ENCODE data around the gene RPS6KC1.
"Not testable (repeated sequence)": the region's sequence is repeated elsewhere in the genome, so short reads cannot be mapped to it uniquely, and the experiment has no call there.

Gene RPS6KC1

DNA sequence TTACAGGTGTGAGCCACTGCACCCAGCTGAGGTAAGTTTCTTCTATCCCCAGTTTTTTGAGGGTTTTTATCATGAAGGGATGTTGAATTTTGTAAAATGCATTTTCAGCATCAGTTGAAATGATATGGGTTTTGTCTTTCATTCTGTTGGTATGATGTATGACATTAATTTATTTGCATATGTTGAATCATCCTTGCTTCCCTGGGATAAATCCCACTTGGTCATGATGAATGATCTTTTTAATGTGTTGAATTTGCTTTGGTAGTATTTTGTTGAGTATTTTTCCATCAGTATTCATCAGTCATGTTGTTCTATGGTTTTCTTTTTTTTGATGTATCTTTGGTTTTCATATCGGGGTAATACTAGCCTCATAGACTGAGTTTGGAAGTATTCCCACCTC is 141.0 kb downstream of the RPS6KC1 start:
- Histone ChIP-seq H3K36me3 (ENCODE audit: insufficient read depth, low read length) (no peaks in the 10 kb centered on the region), H3K9me2 (replicated peaks; ENCODE audit: low read depth, low read length) (no peaks in the 10 kb centered on the region), H3K79me2 (ENCODE audit: insufficient read depth, low read length) (no peaks in the 10 kb centered on the region), H4K20me1 (ENCODE audit: insufficient read depth, low read length, poor library complexity, severe bottlenecking) (no peaks in the 10 kb centered on the region), H2AFZ (ENCODE audit: low read length) (no peak overlapping the region), H3K4me1 (ENCODE audit: insufficient read depth, low read length, poor library complexity, severe bottlenecking) (no peaks in the 10 kb centered on the region), H3F3A (ENCODE audit: low read depth) (no peaks in the 10 kb centered on the region), H3K9me3 (ENCODE audit: insufficient read depth, low read depth, low read length) (no peaks in the 10 kb centered on the region), H3K4me2 (ENCODE audit: low read depth, low read length, poor library complexity, severe bottlenecking) (no peak overlapping the region), H3K9ac (ENCODE audit: low read depth, low read length, poor library complexity, severe bottlenecking) (no peak overlapping the region), H3K27me3 (ENCODE audit: insufficient read depth, low read length, poor library complexity, severe bottlenecking) (no peaks in the 10 kb centered on the region), H3K4me3 (ENCODE audit: low read length, poor library complexity, severe bottlenecking) (no peak overlapping the region)
- no peak for TF ChIP-seq EZH2phosphoT487 (IDR thresholded peaks at IDR 0.05; ENCODE audit: borderline replicate concordance)
- TF ChIP-seq, protein P1, sequence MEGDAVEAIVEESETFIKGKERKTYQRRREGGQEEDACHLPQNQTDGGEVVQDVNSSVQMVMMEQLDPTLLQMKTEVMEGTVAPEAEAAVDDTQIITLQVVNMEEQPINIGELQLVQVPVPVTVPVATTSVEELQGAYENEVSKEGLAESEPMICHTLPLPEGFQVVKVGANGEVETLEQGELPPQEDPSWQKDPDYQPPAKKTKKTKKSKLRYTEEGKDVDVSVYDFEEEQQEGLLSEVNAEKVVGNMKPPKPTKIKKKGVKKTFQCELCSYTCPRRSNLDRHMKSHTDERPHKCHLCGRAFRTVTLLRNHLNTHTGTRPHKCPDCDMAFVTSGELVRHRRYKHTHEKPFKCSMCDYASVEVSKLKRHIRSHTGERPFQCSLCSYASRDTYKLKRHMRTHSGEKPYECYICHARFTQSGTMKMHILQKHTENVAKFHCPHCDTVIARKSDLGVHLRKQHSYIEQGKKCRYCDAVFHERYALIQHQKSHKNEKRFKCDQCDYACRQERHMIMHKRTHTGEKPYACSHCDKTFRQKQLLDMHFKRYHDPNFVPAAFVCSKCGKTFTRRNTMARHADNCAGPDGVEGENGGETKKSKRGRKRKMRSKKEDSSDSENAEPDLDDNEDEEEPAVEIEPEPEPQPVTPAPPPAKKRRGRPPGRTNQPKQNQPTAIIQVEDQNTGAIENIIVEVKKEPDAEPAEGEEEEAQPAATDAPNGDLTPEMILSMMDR (conservative IDR thresholded peaks at IDR 0.05; ENCODE audit: low read length) = no peak

DNA sequence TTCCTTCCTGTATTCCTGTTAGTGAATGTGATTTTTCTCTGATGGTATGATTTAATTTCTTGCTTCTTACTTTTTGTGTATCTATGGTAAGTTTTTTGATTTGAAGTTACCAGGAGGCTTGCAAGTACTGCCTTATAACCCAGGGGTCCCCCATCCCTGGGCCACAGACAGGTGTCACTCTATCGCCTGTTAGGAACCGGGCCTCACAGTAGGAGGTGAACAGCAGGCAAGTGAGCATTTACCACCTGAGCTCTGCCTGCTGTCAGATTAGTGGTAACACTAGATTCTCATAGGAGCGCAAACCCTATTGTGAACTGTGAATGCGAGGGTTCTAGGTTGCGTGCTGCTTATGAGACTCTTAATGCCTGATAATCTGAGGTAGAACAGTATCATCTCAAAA is 143.3 kb downstream of the RPS6KC1 start:
- TF ChIP-seq, protein P1 (conservative IDR thresholded peaks at IDR 0.05; ENCODE audit: low read length) = no peak
- no peak for TF ChIP-seq EZH2phosphoT487 (IDR thresholded peaks at IDR 0.05; ENCODE audit: borderline replicate concordance)
- Histone ChIP-seq H2AFZ (ENCODE audit: low read length) (no peak overlapping the region), H3K4me1 (ENCODE audit: insufficient read depth, low read length, poor library complexity, severe bottlenecking) (no peaks in the 10 kb centered on the region), H3K79me2 (ENCODE audit: insufficient read depth, low read length) (no peaks in the 10 kb centered on the region), H3K36me3 (ENCODE audit: insufficient read depth, low read length) (peaks cover 7% of the 10 kb centered on the region; the same call in 1 of the 2 replicates), H3K4me3 (ENCODE audit: low read length, poor library complexity, severe bottlenecking) (no peak overlapping the region), H3K4me2 (ENCODE audit: low read depth, low read length, poor library complexity, severe bottlenecking) (no peak overlapping the region), H3K9ac (ENCODE audit: low read depth, low read length, poor library complexity, severe bottlenecking) (no peak overlapping the region), H3K9me3 (ENCODE audit: insufficient read depth, low read depth, low read length) (no peaks in the 10 kb centered on the region), H3K27me3 (ENCODE audit: insufficient read depth, low read length, poor library complexity, severe bottlenecking) (no peaks in the 10 kb centered on the region), H4K20me1 (ENCODE audit: insufficient read depth, low read length, poor library complexity, severe bottlenecking) (no peaks in the 10 kb centered on the region), H3K9me2 (replicated peaks; ENCODE audit: low read depth, low read length) (no peaks in the 10 kb centered on the region), H3F3A (ENCODE audit: low read depth) (no peaks in the 10 kb centered on the region)

DNA sequence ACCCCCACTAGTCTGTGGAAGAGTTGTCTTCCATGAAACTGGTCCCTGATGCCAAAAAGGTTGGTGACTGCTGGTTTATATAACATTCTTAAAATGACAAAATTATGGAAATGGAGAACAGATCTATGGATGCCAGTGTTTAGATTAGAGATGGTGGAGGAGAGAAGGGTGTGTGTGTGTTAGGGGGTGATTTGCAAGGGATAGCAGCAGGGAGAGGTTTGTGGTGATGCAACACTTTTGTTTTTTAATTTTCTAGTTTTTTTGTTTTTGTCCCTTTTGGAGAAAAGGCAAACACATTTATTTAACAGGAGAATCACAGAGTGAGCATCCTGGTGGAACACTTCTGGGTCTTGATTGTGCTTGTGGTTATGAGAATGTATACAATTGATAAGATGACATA is 143.8 kb downstream of the RPS6KC1 start:
- H3K9me3 ChIP-seq (ENCODE audit: insufficient read depth, low read depth, low read length) = no peaks in the 10 kb centered on the region
- H3K27me3 ChIP-seq (ENCODE audit: insufficient read depth, low read length, poor library complexity, severe bottlenecking) = no peaks in the 10 kb centered on the region
- no peak for TF ChIP-seq EZH2phosphoT487 (IDR thresholded peaks at IDR 0.05; ENCODE audit: borderline replicate concordance)
- TF ChIP-seq, protein P1 (conservative IDR thresholded peaks at IDR 0.05; ENCODE audit: low read length) = no peak
- H3K4me3 ChIP-seq (ENCODE audit: low read length, poor library complexity, severe bottlenecking) = no peak overlapping the region
- no peaks in the 10 kb centered on the region for H3F3A ChIP-seq (ENCODE audit: low read depth)
- peaks cover 7% of the 10 kb centered on the region; the same call in 1 of the 2 replicates for H3K36me3 ChIP-seq (ENCODE audit: insufficient read depth, low read length)
- no peaks in the 10 kb centered on the region for H4K20me1 ChIP-seq (ENCODE audit: insufficient read depth, low read length, poor library complexity, severe bottlenecking)
- H2AFZ ChIP-seq (ENCODE audit: low read length) = no peak overlapping the region
- H3K79me2 ChIP-seq (ENCODE audit: insufficient read depth, low read length) = no peaks in the 10 kb centered on the region
- no peak overlapping the region for H3K9ac ChIP-seq (ENCODE audit: low read depth, low read length, poor library complexity, severe bottlenecking)
- H3K4me2 ChIP-seq (ENCODE audit: low read depth, low read length, poor library complexity, severe bottlenecking) = no peak overlapping the region
- H3K4me1 ChIP-seq (ENCODE audit: insufficient read depth, low read length, poor library complexity, severe bottlenecking) = no peaks in the 10 kb centered on the region
- no peaks in the 10 kb centered on the region for H3K9me2 ChIP-seq (replicated peaks; ENCODE audit: low read depth, low read length)

DNA sequence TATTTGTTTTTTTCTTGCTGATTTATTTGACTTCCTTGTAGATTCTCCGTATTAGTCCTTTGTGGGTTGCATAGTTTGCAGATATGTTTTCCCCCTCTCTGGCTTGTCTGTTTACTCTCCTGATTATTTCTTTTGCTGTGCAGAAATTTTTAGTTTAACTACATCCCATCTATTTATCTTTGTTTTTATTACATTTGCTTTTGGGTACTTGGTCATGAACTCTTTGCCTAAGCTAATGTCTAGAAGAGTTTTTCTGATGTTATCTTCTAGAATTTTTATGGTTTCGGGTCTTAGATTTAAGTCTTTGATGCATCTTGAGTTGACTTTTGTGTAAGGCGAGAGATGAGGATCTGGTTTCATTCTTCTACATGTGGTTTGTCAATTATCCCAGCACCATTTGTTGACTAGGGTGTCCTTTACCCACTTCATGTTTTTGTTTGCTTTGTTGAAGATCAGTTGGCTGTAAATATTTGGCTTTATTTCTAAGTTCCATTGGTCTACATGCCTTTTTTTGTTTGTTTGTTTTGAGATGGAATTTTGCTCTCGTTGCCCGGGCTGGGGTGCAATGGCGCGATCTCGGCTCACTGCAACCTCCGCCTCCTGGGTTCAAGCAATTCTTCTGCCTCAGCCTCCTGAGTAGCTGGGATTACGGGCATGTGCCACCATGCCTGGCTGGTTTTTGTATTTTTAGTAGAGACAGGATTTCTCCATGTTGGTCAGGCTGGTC is 145.4 kb downstream of the RPS6KC1 start:
- not testable (repeated sequence) for H4K20me1 ChIP-seq (ENCODE audit: insufficient read depth, low read length, poor library complexity, severe bottlenecking)

More for the DNA sequence above, 145.4 kb downstream of the RPS6KC1 start:
- not testable (repeated sequence) for H3K36me3 ChIP-seq (ENCODE audit: insufficient read depth, low read length); H3K27me3 ChIP-seq (ENCODE audit: insufficient read depth, low read length, poor library complexity, severe bottlenecking); H3K9ac ChIP-seq (ENCODE audit: low read depth, low read length, poor library complexity, severe bottlenecking); H3K9me2 ChIP-seq (replicated peaks; ENCODE audit: low read depth, low read length); H3K9me3 ChIP-seq (ENCODE audit: insufficient read depth, low read depth, low read length); H3K4me2 ChIP-seq (ENCODE audit: low read depth, low read length, poor library complexity, severe bottlenecking); H2AFZ ChIP-seq (ENCODE audit: low read length); H3K4me3 ChIP-seq (ENCODE audit: low read length, poor library complexity, severe bottlenecking); H3K4me1 ChIP-seq (ENCODE audit: insufficient read depth, low read length, poor library complexity, severe bottlenecking); H3F3A ChIP-seq (ENCODE audit: low read depth); H3K79me2 ChIP-seq (ENCODE audit: insufficient read depth, low read length)

All from Loucy (cell line).